K562 (cell line): ENCODE measurements around the gene SPPL3. TPM values are rescaled to one million over a fixed set of nuclear protein-coding genes. Genes with fewer than 3 reads are reported as not detected.

Source experiments
- AFF4 ChIP-seq: sonication (generic); formaldehyde crosslinking; IDR thresholded peaks from 2 replicates; pipeline ENCODE4 v1.8.0; 2023; ENCODE audit warnings: mild to moderate bottlenecking, missing genetic modification reagents
- ATF1 ChIP-seq, 2 experiments: fragments of 450-650 bp in 1 of 2; IDR thresholded peaks; 2 replicates each; pipeline ENCODE4 v1.6.1; 2016; ENCODE audit warnings: missing compliant biosample characterization in 1 of 2, missing genetic modification characterization in 1 of 2
- CUX1 ChIP-seq: fragments of 200-800 bp; sonication (Bioruptor generic); IDR thresholded peaks from 2 replicates; pipeline ENCODE4 v1.6.1; 2016; ENCODE audit warnings: missing genetic modification characterization, missing compliant biosample characterization
- GTF3C2 ChIP-seq: IDR thresholded peaks from 3 replicates; pipeline ENCODE4 v1.6.1; 2011; ENCODE audit warnings: borderline replicate concordance, mild to moderate bottlenecking, moderate library complexity; ENCODE audit not compliant: insufficient read length; ENCODE audit errors: extremely low read depth
- HNRNPK ChIP-seq: fragments of 200-400 bp; formaldehyde crosslinking; IDR thresholded peaks from one replicate; pipeline ENCODE4 v1.6.1; 2018; ENCODE audit warnings: mild to moderate bottlenecking, low read depth, low read length; ENCODE audit not compliant: poor library complexity, severe bottlenecking
- PURB ChIP-seq: sonication (generic); formaldehyde crosslinking; IDR thresholded peaks from 2 replicates; pipeline ENCODE4 v1.9.0; 2021; ENCODE audit warnings: low read depth, mild to moderate bottlenecking, missing genetic modification reagents
- RAD21 ChIP-seq, 2 experiments: fragments of 250-450 bp in 1 of 2; fragments of 450-650 bp in 1 of 2; sonication (Bioruptor Pico) in 1 of 2; formaldehyde crosslinking in 1 of 2; IDR thresholded peaks in 1 of 2; conservative IDR thresholded peaks in 1 of 2; 2 replicates each; pipeline versions ENCODE4 v1.4.0 to v1.8.0; 2020 to 2022; ENCODE audit warnings: mild to moderate bottlenecking in 2 of 2, moderate library complexity in 1 of 2
- RBM34 ChIP-seq: fragments of 200-400 bp; formaldehyde crosslinking; IDR thresholded peaks from 2 replicates; pipeline ENCODE4 v1.6.1; 2018; ENCODE audit warnings: low read length, borderline replicate concordance; ENCODE audit not compliant: insufficient read depth
- RBM39 ChIP-seq: fragments of 200-400 bp; formaldehyde crosslinking; optimal IDR thresholded peaks from 2 replicates; pipeline ENCODE3; 2018; ENCODE audit warnings: low read depth, low read length
- RFX5 ChIP-seq: IDR thresholded peaks from 2 replicates; pipeline ENCODE4 v1.6.1; 2011; ENCODE audit warnings: low read depth, mild to moderate bottlenecking, improper control_type of control experiment, low read length
- TBL1XR1 ChIP-seq, 2 experiments: IDR thresholded peaks; 2 replicates each; pipeline ENCODE4 v1.6.1; 2012; ENCODE audit warnings: improper control_type of control experiment in 2 of 2, low read length in 2 of 2, mild to moderate bottlenecking in 1 of 2
- TEAD1 ChIP-seq, 2 experiments: fragments of 450-650 bp in 1 of 2; sonication (generic) in 1 of 2; formaldehyde crosslinking; IDR thresholded peaks; 2 replicates each; pipeline versions ENCODE4 v1.4.0 to v1.8.0; 2020 to 2022; ENCODE audit warnings: mild to moderate bottlenecking in 2 of 2, missing genetic modification reagents in 1 of 2
- ZNF583 ChIP-seq: fragments of 250-450 bp; sonication (Bioruptor Pico); IDR thresholded peaks from 2 replicates; pipeline ENCODE4 v1.4.0; 2020
- polyA plus RNA-seq, 8 experiments: library from polyadenylated mRNA; depleted of rRNA in 4 of 8; stranded (reverse) in 5 of 8; unstranded in 3 of 8; fragments of >200 nt; fragmentation: Nextera tagmentation in 2 of 8; fragmentation: Illumina TruSeq in 1 of 8; extraction: Ambion mirVana in 2 of 8; extraction: Trizol in 1 of 8; gene quantifications; 2 replicates each; pipeline versions ENCODE4 v1.2.1 to v1.2.3, GENCODE V29; 2011 to 2014; ENCODE audit warnings: inconsistent platforms in 1 of 8, missing spikeins in 1 of 8
- total RNA-seq, 7 experiments: library from RNA; depleted of rRNA in 6 of 7; stranded (reverse); fragments of >200 nt in 6 of 7; fragmentation: Illumina TruSeq in 2 of 7; extraction: Trizol in 2 of 7; gene quantifications; 2 replicates each; pipeline versions ENCODE4 v1.2.1 to v1.2.3, GENCODE V29; 2011 to 2021; ENCODE audit warnings: low replicate concordance in 1 of 7

The SPPL3 gene
- total and polyA plus RNA-seq, 9 of the 15 experiments (the other 6 are each of a cell fraction or from before 2014, with no cell fraction given), result 2.9 to 32.1 (median 7.1) TPM

- no peak for TF ChIP-seq CUX1 (CRISPR knock-in tag)
- TF ChIP-seq RBM34, result 0 out of 2 replicates have a peak, but pooled peaks have one; percentile 77
- peak in 1 of 2 experiments; percentile 49; a peak in 1 of 4 replicates for TF ChIP-seq TEAD1 (CRISPR knock-in tag; IDR thresholded peaks at IDR 0.05)
- TF ChIP-seq ZNF583 (CRISPR knock-in tag), result 0 out of 2 replicates have a peak, but pooled peaks have one; percentile 5
- TF ChIP-seq PURB (CRISPR knock-in tag), result no peak
- peak; percentile 19 for TF ChIP-seq HNRNPK
- no peak for TF ChIP-seq ATF1 (CRISPR knock-in tag; IDR thresholded peaks at IDR 0.05)
- peak; percentile 47 for TF ChIP-seq ATF1 (tag; IDR thresholded peaks at IDR 0.05)
- TF ChIP-seq RFX5, result no peak
- peak; percentile 62; the same call in 1 of the 2 replicates for TF ChIP-seq AFF4
- TF ChIP-seq GTF3C2, result no peak
- 0 out of 4 replicates have a peak, but pooled peaks of 1 of the 2 experiments have one; percentile 9 for TF ChIP-seq RAD21 (CRISPR knock-in tag; conservative IDR thresholded peaks at IDR 0.05 in 1 of 2, IDR thresholded peaks at IDR 0.05 in 1 of 2)
- no peak; a peak in 1 of 4 replicates for TF ChIP-seq TBL1XR1 (IDR thresholded peaks at IDR 0.05; ENCODE audit: low read length in 2 of 2)
- no peak for TF ChIP-seq RBM39
Observed at GRCh38 chr12:120725659-120726509, 178.3 kb downstream of the SPPL3 start, which contains the start of gene ACADS (continued).
